B cell (primary cell): ENCODE data around the gene SLC15A2.

ENCODE experiments used
- CTCF ChIP-seq: fragments of 200-600 bp; IDR thresholded peaks from one replicate; pipeline ENCODE4 v1.8.0; 2022; ENCODE audit warnings: antibody characterized with exemption, mild to moderate bottlenecking
- EZH2 ChIP-seq: IDR thresholded peaks from 2 replicates; pipeline ENCODE4 v1.6.1; 2012; ENCODE audit warnings: borderline replicate concordance, low read depth, mild to moderate bottlenecking, moderate library complexity, low read length; ENCODE audit not compliant: insufficient read depth, poor library complexity, severe bottlenecking

- no peak for TF ChIP-seq EZH2
- TF ChIP-seq CTCF, result no peak
These were observed 67.1 kb downstream of the SLC15A2 start for GRCh38 chr3:121961283-121961682.
